ENCODE data around the gene CLHC1. TPM values are rescaled to one million over a fixed set of nuclear protein-coding genes. Genes with fewer than 3 reads are reported as not detected.
"Not testable (repeated sequence)": the region's sequence is repeated elsewhere in the genome, so short reads cannot be mapped to it uniquely, and the experiment has no call there.

CLHC1 gene
- total and polyA plus RNA-seq, 2 donors (not counting 1 experiment from before 2014, with no cell fraction given): 2.0 to 12.8 TPM

DNA sequence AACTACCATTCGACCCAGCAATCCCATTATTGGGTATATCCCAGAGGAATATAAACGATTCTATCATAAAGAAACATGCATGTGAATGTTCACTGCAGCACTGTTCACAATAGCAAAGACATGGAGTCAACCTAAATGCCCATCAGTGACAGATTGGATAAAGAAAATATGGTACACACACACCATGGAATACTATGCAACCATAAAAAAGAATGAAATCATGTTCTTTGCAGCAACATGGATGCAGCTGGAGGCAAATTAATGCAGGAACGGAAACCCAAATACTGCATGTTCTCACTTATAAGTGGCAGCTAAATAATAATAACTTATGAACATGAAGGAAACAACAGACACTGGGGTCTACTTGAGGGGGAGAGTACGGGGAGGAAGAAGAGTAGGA is 105.5 kb downstream of the CLHC1 start:
- H3K9ac ChIP-seq (ENCODE audit: low read length); H3K4me3 Mint-ChIP-seq; H4K20me1 ChIP-seq (ENCODE audit: control insufficient read depth, insufficient read depth, low read length, poor library complexity, severe bottlenecking); H3K4me3 ChIP-seq (ENCODE audit: control extremely low read depth in 1 of 5, extremely low read depth in 1 of 5, insufficient read depth in 1 of 5, low read depth in 2 of 5, low read length in 4 of 5); H3K27me3 Mint-ChIP-seq; H3K9me3 Mint-ChIP-seq (ENCODE audit: insufficient read depth); H3K27me3 ChIP-seq (replicated peaks in 1 of 4; ENCODE audit: control extremely low read depth in 1 of 4, control insufficient read depth in 3 of 4, insufficient read depth in 4 of 4, low read length in 3 of 4); H3K4me2 ChIP-seq (replicated peaks; ENCODE audit: low read depth, low read length, poor library complexity, severe bottlenecking); H2AFZ ChIP-seq (ENCODE audit: insufficient read depth, low read depth, low read length, poor library complexity, severe bottlenecking); H3K27ac ChIP-seq (ENCODE audit: low read length in 2 of 2); DNase-seq; H3K36me3 ChIP-seq (replicated peaks in 1 of 2; ENCODE audit: control extremely low read depth in 1 of 2, control insufficient read depth in 1 of 2, extremely low read depth in 1 of 2, insufficient read depth in 2 of 2, low read length in 1 of 2); ATAC-seq (ENCODE audit: low read depth); H3K4me1 ChIP-seq (ENCODE audit: control insufficient read depth in 2 of 2, insufficient read depth in 2 of 2, low read length in 2 of 2); POLR2A ChIA-PET; H3K4me1 Mint-ChIP-seq; H3K9me3 ChIP-seq (ENCODE audit: control extremely low read depth in 1 of 3, control insufficient read depth in 2 of 3, insufficient read depth in 1 of 3, low read length in 2 of 3); intact Hi-C loops (cut with micrococcal nuclease); H3K27ac Mint-ChIP-seq; H3K79me2 ChIP-seq (ENCODE audit: control insufficient read depth, insufficient read depth, low read length): not testable (repeated sequence)
- 90% methylated on average over 2 of the region's 4 CpGs for WGBS (ENCODE audit: insufficient coverage)
- CTCF ChIA-PET: interaction anchor here (0.7 to 1.0 kb wide), 2 partner anchors 42 to 49 kb away, joined by 3 read pairs; no protein-coding TSS in a partner anchor

Other genes with a start within 250 kb of the CLHC1 start
- gene RTN4, start 181.8 kb downstream of the CLHC1 start, total RNA-seq: 63.3 and 65.9 TPM in 2 replicates
- 30.8 and 50.5 TPM in 2 replicates for gene RTN4, start 181.8 kb downstream of the CLHC1 start, polyA plus RNA-seq
- gene RPS27A, start 395 bp upstream of the CLHC1 start, total RNA-seq: 1,561 and 1,678 TPM in 2 replicates
- 2,956 and 3,107 TPM in 2 replicates for gene RPS27A, start 395 bp upstream of the CLHC1 start, polyA plus RNA-seq
- gene MTIF2, start 36.9 kb upstream of the CLHC1 start, total RNA-seq: 36.7 and 37.4 TPM in 2 replicates
- gene MTIF2, start 36.9 kb upstream of the CLHC1 start, polyA plus RNA-seq: 12.9 and 18.4 TPM in 2 replicates
- 26.0 and 27.6 TPM in 2 replicates for gene CCDC88A, start 187.6 kb upstream of the CLHC1 start, total RNA-seq
- gene CCDC88A, start 187.6 kb upstream of the CLHC1 start, polyA plus RNA-seq: 2.7 and 9.5 TPM in 2 replicates

All from B cell (primary cell).